ENCODE results near the gene ANTXR1. TPM values are rescaled to one million over a fixed set of nuclear protein-coding genes. Genes with fewer than 3 reads are reported as not detected.

Gene ANTXR1
- total RNA-seq, 6 donors from 2014 or later: 11.5 to 76.4 (median 31.4) TPM

DNA sequence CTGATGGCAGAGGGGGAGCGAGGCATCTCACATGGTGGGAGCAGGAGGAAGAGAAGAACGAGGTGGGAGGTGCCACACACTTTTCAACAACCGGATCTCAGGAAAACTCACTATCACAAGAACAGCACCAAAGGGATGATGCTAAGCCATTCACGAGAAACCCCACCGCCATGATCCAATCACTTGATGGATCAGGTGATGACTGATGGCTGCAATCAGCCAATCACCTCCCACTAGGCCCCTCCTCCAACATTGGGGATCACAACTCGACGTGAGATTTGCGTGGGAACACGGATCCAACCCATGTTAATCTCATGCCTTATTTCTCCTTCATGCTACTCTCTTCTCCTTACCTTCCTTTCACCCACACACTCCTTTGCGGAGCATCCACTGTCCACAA, 143.6 kb downstream of the ANTXR1 start:
- Histone ChIP-seq H3K4me1 (peaks cover 0 to 16% (median 6%) of the 10 kb centered on the region in 4 donors), H3K36me3 (no peaks in the 10 kb centered on the region), H3K27me3 (no peaks in the 10 kb centered on the region), H3K9me3 (no peaks in the 10 kb centered on the region), H3K27ac (no peak overlapping the region), H3K4me3 (no peak overlapping the region)
- 92 to 93% methylated on average over 10 of the region's 10 CpGs for WGBS, 2 donors
- TF ChIP-seq EP300 (IDR thresholded peaks at IDR 0.05) (no peak), POLR2AphosphoS5 (IDR thresholded peaks at IDR 0.05) (no peak), POLR2A (IDR thresholded peaks at IDR 0.05) (no peak)
- TF ChIP-seq, protein P1, sequence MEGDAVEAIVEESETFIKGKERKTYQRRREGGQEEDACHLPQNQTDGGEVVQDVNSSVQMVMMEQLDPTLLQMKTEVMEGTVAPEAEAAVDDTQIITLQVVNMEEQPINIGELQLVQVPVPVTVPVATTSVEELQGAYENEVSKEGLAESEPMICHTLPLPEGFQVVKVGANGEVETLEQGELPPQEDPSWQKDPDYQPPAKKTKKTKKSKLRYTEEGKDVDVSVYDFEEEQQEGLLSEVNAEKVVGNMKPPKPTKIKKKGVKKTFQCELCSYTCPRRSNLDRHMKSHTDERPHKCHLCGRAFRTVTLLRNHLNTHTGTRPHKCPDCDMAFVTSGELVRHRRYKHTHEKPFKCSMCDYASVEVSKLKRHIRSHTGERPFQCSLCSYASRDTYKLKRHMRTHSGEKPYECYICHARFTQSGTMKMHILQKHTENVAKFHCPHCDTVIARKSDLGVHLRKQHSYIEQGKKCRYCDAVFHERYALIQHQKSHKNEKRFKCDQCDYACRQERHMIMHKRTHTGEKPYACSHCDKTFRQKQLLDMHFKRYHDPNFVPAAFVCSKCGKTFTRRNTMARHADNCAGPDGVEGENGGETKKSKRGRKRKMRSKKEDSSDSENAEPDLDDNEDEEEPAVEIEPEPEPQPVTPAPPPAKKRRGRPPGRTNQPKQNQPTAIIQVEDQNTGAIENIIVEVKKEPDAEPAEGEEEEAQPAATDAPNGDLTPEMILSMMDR (IDR thresholded peaks at IDR 0.05): no peak
- DNase-seq (no peak), ATAC-seq (ENCODE audit: low FRiP score in 2 of 2) (no peak)

DNA sequence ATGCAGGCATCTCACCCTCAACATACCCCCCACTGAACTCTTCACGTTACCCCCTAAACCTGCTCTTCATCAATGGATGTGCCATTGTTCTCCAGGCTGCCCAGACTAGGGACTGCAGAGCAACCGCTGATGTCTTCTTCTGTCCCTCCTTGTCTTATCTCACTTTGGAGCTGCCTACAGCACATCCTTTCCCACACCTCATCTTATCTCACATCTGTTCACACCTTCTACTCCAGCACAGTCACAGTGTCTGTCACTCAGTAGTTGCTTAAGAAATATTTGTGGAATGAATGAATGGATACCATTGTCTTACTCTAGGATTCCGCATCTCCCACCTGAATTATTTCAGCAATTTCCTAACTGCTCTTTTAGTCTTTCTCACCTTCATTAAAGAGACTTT, 144.5 kb downstream of the ANTXR1 start:
- Histone ChIP-seq H3K36me3 (no peaks in the 10 kb centered on the region), H3K27ac (no peak overlapping the region), H3K27me3 (no peaks in the 10 kb centered on the region), H3K9me3 (no peaks in the 10 kb centered on the region), H3K4me3 (no peak overlapping the region), H3K4me1 (peaks cover 8 to 19% (median 13%) of the 10 kb centered on the region in 4 donors)
- DNase-seq: no peak
- no peak for ATAC-seq (ENCODE audit: low FRiP score in 2 of 2)
- 91 to 93% methylated on average over 3 of the region's 3 CpGs for WGBS, 2 donors
- TF ChIP-seq EP300 (IDR thresholded peaks at IDR 0.05) (no peak), POLR2AphosphoS5 (IDR thresholded peaks at IDR 0.05) (no peak), POLR2A (IDR thresholded peaks at IDR 0.05) (no peak)
- TF ChIP-seq, protein P1 (IDR thresholded peaks at IDR 0.05): no peak

DNA sequence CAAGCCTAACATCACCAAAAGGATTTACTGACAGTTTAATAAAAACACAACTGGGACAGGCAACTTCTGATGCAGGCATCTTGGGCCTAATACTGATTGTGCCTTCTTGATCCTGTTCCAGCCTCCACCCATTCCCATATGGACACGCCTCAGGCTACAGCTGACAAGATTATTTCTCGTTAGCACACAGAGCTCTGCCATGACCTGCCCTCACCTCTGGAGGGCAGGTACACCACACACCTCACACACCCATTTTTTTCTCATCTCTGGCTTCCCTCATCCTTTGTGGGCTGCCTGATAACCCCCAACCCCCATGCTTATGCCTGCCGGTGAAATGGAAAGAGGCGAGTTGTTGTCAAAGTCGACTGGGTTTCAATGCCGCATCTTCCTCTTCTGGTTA, 147.0 kb downstream of the ANTXR1 start:
- WGBS, 2 donors: 72 to 77% methylated on average over 6 of the region's 6 CpGs
- ATAC-seq (ENCODE audit: low FRiP score in 2 of 2) (peak in 1 of 2 donors; percentile 40), DNase-seq (no peak)
- Histone ChIP-seq H3K36me3 (no peaks in the 10 kb centered on the region), H3K9me3 (no peaks in the 10 kb centered on the region), H3K27me3 (no peaks in the 10 kb centered on the region), H3K27ac (no peak overlapping the region), H3K4me1 (peaks cover 29 to 36% (median 33%) of the 10 kb centered on the region in 4 donors), H3K4me3 (no peak overlapping the region)
- TF ChIP-seq, protein P1 (IDR thresholded peaks at IDR 0.05): no peak
- no peak for TF ChIP-seq POLR2A (IDR thresholded peaks at IDR 0.05)
- TF ChIP-seq EP300 (IDR thresholded peaks at IDR 0.05): no peak
- TF ChIP-seq POLR2AphosphoS5 (IDR thresholded peaks at IDR 0.05): no peak

DNA sequence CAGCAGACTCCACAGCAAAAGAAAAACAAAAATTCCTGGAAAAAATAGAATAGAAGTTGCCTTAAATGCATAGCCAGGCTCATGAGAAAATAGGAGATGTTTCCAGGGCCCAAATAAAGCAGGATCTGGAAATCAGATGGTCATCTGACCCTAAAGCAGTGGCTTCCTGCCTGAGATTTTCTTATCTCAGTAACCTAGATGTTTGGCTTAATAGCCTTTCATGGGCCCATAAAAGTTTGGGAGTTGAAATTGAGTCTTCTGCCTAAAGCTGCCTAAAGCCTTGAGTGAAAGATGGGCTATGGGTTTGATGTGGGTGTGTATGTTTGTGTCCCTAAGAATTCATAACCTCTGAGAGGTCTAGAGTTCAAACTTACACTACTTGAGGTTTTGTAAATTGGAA, 149.1 kb downstream of the ANTXR1 start:
- no peak for ATAC-seq (ENCODE audit: low FRiP score in 2 of 2)
- no peak overlapping the region for H3K4me3 ChIP-seq
- DNase-seq: no peak
- H3K27me3 ChIP-seq: no peaks in the 10 kb centered on the region
- no peaks in the 10 kb centered on the region for H3K9me3 ChIP-seq
- no peaks in the 10 kb centered on the region for H3K36me3 ChIP-seq
- H3K27ac ChIP-seq: peak overlapping the region in 3 of 4 donors; percentile 71 to 82 (median 74)
- H3K4me1 ChIP-seq: peaks cover 35 to 44% (median 40%) of the 10 kb centered on the region in 4 donors
- TF ChIP-seq POLR2AphosphoS5 (IDR thresholded peaks at IDR 0.05) (no peak), POLR2A (IDR thresholded peaks at IDR 0.05) (no peak), EP300 (IDR thresholded peaks at IDR 0.05) (no peak)
- TF ChIP-seq, protein P1 (IDR thresholded peaks at IDR 0.05): no peak

DNA sequence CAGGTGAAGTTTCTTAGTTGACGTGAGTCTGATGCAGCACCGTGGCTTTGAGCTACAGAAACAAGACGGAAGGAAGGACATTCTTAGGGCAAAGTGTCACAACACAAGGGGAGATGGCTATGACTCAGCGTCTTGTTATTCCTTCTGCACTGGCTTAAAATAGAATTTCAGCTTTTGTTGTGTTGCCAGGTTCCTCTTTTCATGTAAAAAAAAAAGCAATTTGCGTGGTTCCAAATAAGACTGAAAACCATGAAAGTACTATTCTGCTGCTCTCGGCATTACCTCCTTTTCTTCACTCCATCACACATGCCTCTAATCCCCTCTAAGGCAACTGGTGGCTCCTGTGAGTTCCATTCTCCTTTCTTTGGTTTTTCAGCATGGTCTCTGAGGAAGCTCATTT, 150.1 kb downstream of the ANTXR1 start:
- ATAC-seq (ENCODE audit: low FRiP score in 2 of 2) (peak; percentile 54 to 91), DNase-seq (peak in 1 of 2 donors; percentile 55)
- Histone ChIP-seq H3K27me3 (no peaks in the 10 kb centered on the region), H3K9me3 (no peaks in the 10 kb centered on the region), H3K27ac (peak overlapping the region; percentile 67 to 82 (median 72)), H3K4me1 (peaks cover 35 to 49% (median 43%) of the 10 kb centered on the region in 4 donors), H3K36me3 (no peaks in the 10 kb centered on the region), H3K4me3 (no peak overlapping the region)
- TF ChIP-seq, protein P1 (IDR thresholded peaks at IDR 0.05): no peak
- TF ChIP-seq POLR2A (IDR thresholded peaks at IDR 0.05) (peak in 1 of 4 donors; percentile 16), EP300 (IDR thresholded peaks at IDR 0.05) (peak in 2 of 4 donors; percentile 38 to 39), POLR2AphosphoS5 (IDR thresholded peaks at IDR 0.05) (peak; percentile 62 to 72)
- WGBS, 2 donors: 33 to 41% methylated on average over 6 of the region's 6 CpGs
